Thymus (tissue), 11 donors: ENCODE measurements around the gene RNF213. TPM values are rescaled to one million over a fixed set of nuclear protein-coding genes. Genes with fewer than 3 reads are reported as not detected.
"Not testable (repeated sequence)": the region's sequence is repeated elsewhere in the genome, so short reads cannot be mapped to it uniquely, and the experiment has no call there.

Source experiments
- DNase-seq, 9 donors: peaks; one replicate each; pipeline ENCODE4 v3.0.0-alpha.2; 2013; ENCODE audit warnings: low spot score in 9 of 9, low read depth in 6 of 9, missing footprints in 1 of 9
- H3K27ac ChIP-seq, 2 donors: one replicate each; pipeline ENCODE4 v1.5.1; 2013; ENCODE audit warnings: control low read depth in 1 of 2, low read depth in 1 of 2, low read length in 1 of 2, mild to moderate bottlenecking in 1 of 2, moderate library complexity in 1 of 2
- H3K27me3 ChIP-seq, 2 donors: one replicate each; pipeline ENCODE4 v1.5.1; 2013; ENCODE audit warnings: low read length in 1 of 2; ENCODE audit not compliant: control insufficient read depth in 2 of 2, insufficient read depth in 1 of 2
- H3K36me3 ChIP-seq, 2 donors: one replicate each; pipeline ENCODE4 v1.5.1; 2013; ENCODE audit warnings: low read length in 1 of 2, mild to moderate bottlenecking in 1 of 2, moderate library complexity in 1 of 2; ENCODE audit not compliant: control insufficient read depth in 2 of 2, insufficient read depth in 2 of 2
- H3K4me1 ChIP-seq, 2 donors: one replicate each; pipeline ENCODE4 v1.5.1; 2013; ENCODE audit warnings: low read length in 2 of 2; ENCODE audit not compliant: control insufficient read depth in 2 of 2, insufficient read depth in 2 of 2
- H3K4me3 ChIP-seq, 2 donors: one replicate each; pipeline ENCODE4 v1.5.1; 2013; ENCODE audit warnings: low read length in 2 of 2, control low read depth in 1 of 2, mild to moderate bottlenecking in 1 of 2
- H3K9me3 ChIP-seq, 2 donors: one replicate each; pipeline ENCODE4 v1.5.1; 2013; ENCODE audit warnings: low read length in 1 of 2, mild to moderate bottlenecking in 1 of 2; ENCODE audit not compliant: control insufficient read depth in 2 of 2, insufficient read depth in 1 of 2
- WGBS: extraction: QIAGEN DNeasy Blood & Tissue Kit; methylation state at CpG from one replicate; pipeline ENCODE4 v1.1.7; 2013; 5-methylcytosine and 5-hydroxymethylcytosine counted together
- polyA plus RNA-seq: library from polyadenylated mRNA; stranded (reverse); fragments of 200-250 nt; gene quantifications from one replicate; pipeline ENCODE4 v1.2.3, GENCODE V29; 2013
- total RNA-seq: library from RNA; stranded (reverse); fragments of 120-200 nt; gene quantifications from one replicate; pipeline ENCODE4 v1.2.4, GENCODE V29; 2013
- donor health status: healthy.

RNF213 gene
- total and polyA plus RNA-seq, 2 donors, result 76.4 to 114 TPM

- Histone ChIP-seq H3K36me3 (peaks cover 69 to 95% of the 10 kb centered on the region in 2 donors), H3K9me3 (peaks cover 3 to 5% of the 10 kb centered on the region in 2 donors)
- 100% methylated on average over 1 of the region's 1 CpG for WGBS
Measured at GRCh38 chr17:80322864-80323263, 62.2 kb downstream of the RNF213 start.

GRCh38 chr17:80323982-80324381 lies 63.3 kb downstream of the RNF213 start:
- no peak overlapping the region for H3K4me3 ChIP-seq
- H3K27me3 ChIP-seq, result no peaks in the 10 kb centered on the region
- WGBS, result 96% methylated on average over 3 of the region's 3 CpGs
- H3K27ac ChIP-seq, result no peak overlapping the region
- H3K36me3 ChIP-seq, result peaks cover 70 to 95% of the 10 kb centered on the region in 2 donors
- DNase-seq, result no peak
- H3K4me1 ChIP-seq, result no peaks in the 10 kb centered on the region
- peaks cover 3 to 5% of the 10 kb centered on the region in 2 donors for H3K9me3 ChIP-seq

More at GRCh38 chr17:80322864-80323263, 62.2 kb downstream of the RNF213 start:
- no peak overlapping the region for H3K4me3 ChIP-seq
- DNase-seq, result no peak
- H3K27ac ChIP-seq, result no peak overlapping the region
- no peaks in the 10 kb centered on the region for H3K4me1 ChIP-seq
- no peaks in the 10 kb centered on the region for H3K27me3 ChIP-seq

- Histone ChIP-seq H3K4me1 (no peaks in the 10 kb centered on the region), H3K4me3 (no peak overlapping the region), H3K36me3 (peaks cover 68 to 93% of the 10 kb centered on the region in 2 donors), H3K27me3 (no peaks in the 10 kb centered on the region), H3K27ac (no peak overlapping the region), H3K9me3 (peaks cover under 1 to 4% of the 10 kb centered on the region in 2 donors)
- DNase-seq, result no peak
- WGBS, result 61% methylated on average over 10 of the region's 10 CpGs
Measured at GRCh38 chr17:80327518-80327917, 66.9 kb downstream of the RNF213 start.

GRCh38 chr17:80328634-80329380 lies 68.2 kb downstream of the RNF213 start:
- no peak for DNase-seq

GRCh38 chr17:80329421-80329820 lies 68.8 kb downstream of the RNF213 start:
- not testable (repeated sequence) for DNase-seq, H3K27me3 ChIP-seq, H3K27ac ChIP-seq, H3K9me3 ChIP-seq, H3K4me3 ChIP-seq, H3K4me1 ChIP-seq
- WGBS, result 99% methylated on average over 6 of the region's 6 CpGs
- peaks cover 80 to 92% of the 10 kb centered on the region in 2 donors for H3K36me3 ChIP-seq

More at GRCh38 chr17:80328634-80329380, 68.2 kb downstream of the RNF213 start:
- WGBS, result 80% methylated on average over 21 of the region's 21 CpGs
- Histone ChIP-seq H3K27ac (no peak overlapping the region), H3K4me1 (no peaks in the 10 kb centered on the region), H3K4me3 (no peak overlapping the region), H3K27me3 (no peaks in the 10 kb centered on the region), H3K36me3 (peaks cover 74 to 90% of the 10 kb centered on the region in 2 donors), H3K9me3 (peaks cover 0 to 3% of the 10 kb centered on the region in 2 donors)

- no peak overlapping the region for H3K27ac ChIP-seq
- H3K4me3 ChIP-seq, result no peak overlapping the region
- peaks cover 81 to 88% of the 10 kb centered on the region in 2 donors for H3K36me3 ChIP-seq
- no peak for DNase-seq
- H3K9me3 ChIP-seq, result peaks cover 0 to 3% of the 10 kb centered on the region in 2 donors
- no peaks in the 10 kb centered on the region for H3K4me1 ChIP-seq
- no peaks in the 10 kb centered on the region for H3K27me3 ChIP-seq
- WGBS, result 98% methylated on average over 9 of the region's 9 CpGs
Measured at GRCh38 chr17:80330276-80330675, 69.6 kb downstream of the RNF213 start.

GRCh38 chr17:80330938-80331337 lies 70.3 kb downstream of the RNF213 start:
- WGBS, result 98% methylated on average over 6 of the region's 6 CpGs
- H3K36me3 ChIP-seq, result peaks cover 81 to 88% of the 10 kb centered on the region in 2 donors
- H3K4me1 ChIP-seq, H3K9me3 ChIP-seq, H3K27me3 ChIP-seq, H3K4me3 ChIP-seq, H3K27ac ChIP-seq, DNase-seq: not testable (repeated sequence)

GRCh38 chr17:80331820-80332219 lies 71.2 kb downstream of the RNF213 start:
- Histone ChIP-seq H3K36me3 (peaks cover 82 to 88% of the 10 kb centered on the region in 2 donors), H3K27me3 (no peaks in the 10 kb centered on the region), H3K4me1 (no peaks in the 10 kb centered on the region), H3K27ac (no peak overlapping the region), H3K9me3 (peaks cover 0 to 3% of the 10 kb centered on the region in 2 donors), H3K4me3 (no peak overlapping the region)
- WGBS, result 93% methylated on average over 10 of the region's 10 CpGs
- no peak for DNase-seq

- Histone ChIP-seq H3K4me1 (no peaks in the 10 kb centered on the region), H3K9me3 (no peaks in the 10 kb centered on the region), H3K27ac (no peak overlapping the region), H3K36me3 (peaks cover 77 to 81% of the 10 kb centered on the region in 2 donors), H3K4me3 (no peak overlapping the region), H3K27me3 (no peaks in the 10 kb centered on the region)
- WGBS, result 93% methylated on average over 27 of the region's 27 CpGs
- no peak for DNase-seq
Measured at GRCh38 chr17:80337195-80337895, 76.7 kb downstream of the RNF213 start.
